ENCODE measurements around the gene FBXL17. TPM values are rescaled to one million over a fixed set of nuclear protein-coding genes. Genes with fewer than 3 reads are reported as not detected.

Gene FBXL17
- total RNA-seq, 1 experiment from 2014 or later: 5.3 TPM

- TF ChIP-seq, protein P1, sequence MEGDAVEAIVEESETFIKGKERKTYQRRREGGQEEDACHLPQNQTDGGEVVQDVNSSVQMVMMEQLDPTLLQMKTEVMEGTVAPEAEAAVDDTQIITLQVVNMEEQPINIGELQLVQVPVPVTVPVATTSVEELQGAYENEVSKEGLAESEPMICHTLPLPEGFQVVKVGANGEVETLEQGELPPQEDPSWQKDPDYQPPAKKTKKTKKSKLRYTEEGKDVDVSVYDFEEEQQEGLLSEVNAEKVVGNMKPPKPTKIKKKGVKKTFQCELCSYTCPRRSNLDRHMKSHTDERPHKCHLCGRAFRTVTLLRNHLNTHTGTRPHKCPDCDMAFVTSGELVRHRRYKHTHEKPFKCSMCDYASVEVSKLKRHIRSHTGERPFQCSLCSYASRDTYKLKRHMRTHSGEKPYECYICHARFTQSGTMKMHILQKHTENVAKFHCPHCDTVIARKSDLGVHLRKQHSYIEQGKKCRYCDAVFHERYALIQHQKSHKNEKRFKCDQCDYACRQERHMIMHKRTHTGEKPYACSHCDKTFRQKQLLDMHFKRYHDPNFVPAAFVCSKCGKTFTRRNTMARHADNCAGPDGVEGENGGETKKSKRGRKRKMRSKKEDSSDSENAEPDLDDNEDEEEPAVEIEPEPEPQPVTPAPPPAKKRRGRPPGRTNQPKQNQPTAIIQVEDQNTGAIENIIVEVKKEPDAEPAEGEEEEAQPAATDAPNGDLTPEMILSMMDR (conservative IDR thresholded peaks at IDR 0.05): no peak
- Histone ChIP-seq H4K91ac (ENCODE audit: insufficient read length, low read depth, low read length) (no peak overlapping the region), H3K4ac (ENCODE audit: low read depth, low read length) (no peak overlapping the region), H3K9me3 (ENCODE audit: control insufficient read depth, low read depth, low read length) (no peaks in the 10 kb centered on the region), H4K8ac (replicated peaks; ENCODE audit: insufficient read length, low read depth, low read length) (no peak overlapping the region), H3K14ac (ENCODE audit: insufficient read depth, low read length) (no peak overlapping the region), H3K4me2 (ENCODE audit: insufficient read depth, insufficient read length, low read length) (no peak overlapping the region), H3K27me3 (ENCODE audit: insufficient read depth, low read length) (no peaks in the 10 kb centered on the region), H3T11ph (ENCODE audit: low read length) (no peak overlapping the region), H3K9ac (ENCODE audit: extremely low read depth, insufficient read length, low read length) (no peak overlapping the region), H3K18ac (ENCODE audit: insufficient read length, low read depth, low read length) (no peak overlapping the region), H2BK5ac (ENCODE audit: insufficient read length, low read length) (no peak overlapping the region), H2BK20ac (ENCODE audit: low read depth, low read length, poor library complexity, severe bottlenecking) (no peak overlapping the region), H3K27ac (ENCODE audit: insufficient read length, low read depth, low read length) (no peak overlapping the region), H3K79me1 (ENCODE audit: insufficient read depth, low read depth, low read length, poor library complexity, severe bottlenecking) (no peaks in the 10 kb centered on the region), H3K79me2 (ENCODE audit: insufficient read depth, low read length) (no peaks in the 10 kb centered on the region), H3K4me1 (ENCODE audit: insufficient read depth, low read length) (no peaks in the 10 kb centered on the region), H3K23me2 (ENCODE audit: insufficient read length, low read depth, low read length, poor library complexity, severe bottlenecking) (no peaks in the 10 kb centered on the region), H3K23ac (ENCODE audit: insufficient read length, low read depth, low read length) (no peak overlapping the region), H2BK120ac (ENCODE audit: low read depth, low read length, poor library complexity, severe bottlenecking) (no peak overlapping the region), H2AFZ (ENCODE audit: low read length) (no peak overlapping the region), H3K56ac (ENCODE audit: insufficient read length, low read depth, low read length) (no peak overlapping the region), H4K20me1 (ENCODE audit: control insufficient read depth, insufficient read depth, insufficient read length) (no peaks in the 10 kb centered on the region), H4K5ac (ENCODE audit: insufficient read length, low read depth, low read length) (no peak overlapping the region), H2BK12ac (ENCODE audit: insufficient read length, low read depth, low read length) (no peak overlapping the region), H2BK15ac (ENCODE audit: low read depth, low read length) (no peak overlapping the region), H2AK5ac (ENCODE audit: insufficient read length, low read length) (no peak overlapping the region)
- Mint-ChIP-seq H3K27me3 (ENCODE audit: low read depth) (no peaks in the 10 kb centered on the region), H3K4me3 (no peak overlapping the region), H3K36me3 (ENCODE audit: insufficient read depth in 1 of 3, low read depth in 3 of 3) (no peaks in the 10 kb centered on the region), H3K9me3 (no peaks in the 10 kb centered on the region), H3K27ac (no peak overlapping the region), H3K4me1 (peaks cover 3 to 4% of the 10 kb centered on the region in 2 experiments; a peak in 1 of 4 replicates)
- no peak for DNase-seq
- no CpG with 5 or more reads among the region's 2 CpGs for WGBS (ENCODE audit: extremely low coverage, insufficient read length, low lambda C conversion rate)
Measured at GRCh38 chr5:108206707-108207106, 175.2 kb downstream of the FBXL17 start.
